Astrocyte (in vitro differentiated cells and primary cell): ENCODE results near the gene ARGFX. TPM values are rescaled to one million over a fixed set of nuclear protein-coding genes. Genes with fewer than 3 reads are reported as not detected.
A peak's percentile ranks its signal among the peaks of the same experiment; 100 is the strongest.

Experiments
- DNase-seq: peaks from one replicate; pipeline ENCODE4 v3.0.0-alpha.2; 2010; ENCODE audit warnings: low read depth
- FAIRE-seq: peaks from 2 replicates; lab custom pipeline; 2011; peaks lifted over from hg19 to GRCh38; lab: Jason Lieb, UNC
- H2AFZ ChIP-seq: 2 replicates; pipeline ENCODE4 v1.6.0; 2012; ENCODE audit warnings: low read depth, low read length, inconsistent platforms
- H3K27ac ChIP-seq: 2 replicates; pipeline ENCODE4 v1.5.1; 2011; ENCODE audit warnings: low read depth, low read length, inconsistent platforms
- H3K27me3 ChIP-seq: 2 replicates; pipeline ENCODE4 v1.6.0; 2011; ENCODE audit warnings: low read length, inconsistent platforms; ENCODE audit not compliant: insufficient read depth
- H3K36me3 ChIP-seq: 2 replicates; pipeline ENCODE4 v1.5.1; 2011; ENCODE audit warnings: low read length, inconsistent platforms; ENCODE audit not compliant: insufficient read depth
- H3K4me1 ChIP-seq: 2 replicates; pipeline ENCODE4 v1.5.1; 2011; ENCODE audit warnings: low read length, inconsistent platforms; ENCODE audit not compliant: insufficient read depth
- H3K4me2 ChIP-seq: 2 replicates; pipeline ENCODE4 v1.6.0; 2012; ENCODE audit warnings: low read length, inconsistent platforms
- H3K4me3 ChIP-seq: 2 replicates; pipeline ENCODE4 v1.5.1; 2011; ENCODE audit warnings: low read depth, mild to moderate bottlenecking, low read length, inconsistent platforms; ENCODE audit not compliant: insufficient read depth
- H3K79me2 ChIP-seq: 2 replicates; pipeline ENCODE4 v1.6.0; 2012; ENCODE audit warnings: mild to moderate bottlenecking, low read length, inconsistent platforms; ENCODE audit not compliant: insufficient read depth
- H3K9ac ChIP-seq: 2 replicates; pipeline ENCODE4 v1.6.0; 2012; ENCODE audit warnings: mild to moderate bottlenecking, low read length, inconsistent platforms
- H3K9me3 ChIP-seq: 2 replicates; pipeline ENCODE4 v1.5.1; 2012; ENCODE audit warnings: low read depth, mild to moderate bottlenecking, low read length, inconsistent platforms; ENCODE audit not compliant: insufficient read depth
- H4K20me1 ChIP-seq: 2 replicates; pipeline ENCODE4 v1.6.0; 2012; ENCODE audit warnings: low read length, inconsistent platforms; ENCODE audit not compliant: insufficient read depth
- H3K27ac Mint-ChIP-seq: one replicate; pipeline ENCODE4 v1.8.0; 2021; ENCODE audit warnings: mild to moderate bottlenecking, mixed read lengths; ENCODE audit not compliant: unreplicated experiment
- H3K27me3 Mint-ChIP-seq: one replicate; pipeline ENCODE4 v1.8.0; 2021; ENCODE audit warnings: low read depth, mixed read lengths; ENCODE audit not compliant: unreplicated experiment
- H3K36me3 Mint-ChIP-seq: one replicate; pipeline ENCODE4 v1.8.0; 2021; ENCODE audit warnings: low read depth, mixed read lengths; ENCODE audit not compliant: unreplicated experiment
- H3K4me1 Mint-ChIP-seq: one replicate; pipeline ENCODE4 v1.8.0; 2021; ENCODE audit warnings: low read depth, mixed read lengths; ENCODE audit not compliant: unreplicated experiment
- H3K4me3 Mint-ChIP-seq: one replicate; pipeline ENCODE4 v1.8.0; 2021; ENCODE audit warnings: mild to moderate bottlenecking, moderate library complexity, mixed read lengths; ENCODE audit not compliant: unreplicated experiment
- H3K9me3 Mint-ChIP-seq: one replicate; pipeline ENCODE4 v1.8.0; 2021; ENCODE audit warnings: mild to moderate bottlenecking, mixed read lengths; ENCODE audit not compliant: unreplicated experiment
- CTCF ChIP-seq: IDR thresholded peaks from 2 replicates; pipeline ENCODE4 v1.5.1; 2011; ENCODE audit warnings: low read depth, mild to moderate bottlenecking, inconsistent platforms, low read length, moderate library complexity; ENCODE audit not compliant: insufficient read depth
- EZH2 ChIP-seq: IDR thresholded peaks from 2 replicates; pipeline ENCODE4 v1.6.1; 2012; ENCODE audit warnings: mild to moderate bottlenecking, low read length, inconsistent platforms; ENCODE audit not compliant: insufficient read depth
- total RNA-seq: library from RNA; stranded (reverse); gene quantifications from 2 replicates; pipeline ENCODE4 v1.2.1, GENCODE V29; 2021

ARGFX gene
- total RNA-seq, 1 donor from 2014 or later = not detected

- Mint-ChIP-seq H3K36me3 (no peaks in the 10 kb centered on the region), H3K4me3 (no peak overlapping the region), H3K9me3 (no peaks in the 10 kb centered on the region), H3K27ac (no peak overlapping the region), H3K4me1 (no peaks in the 10 kb centered on the region), H3K27me3 (peaks cover 15% of the 10 kb centered on the region)
- H3K4me2 ChIP-seq = no peak overlapping the region
- H3K27me3 ChIP-seq = no peaks in the 10 kb centered on the region
- H4K20me1 ChIP-seq = no peaks in the 10 kb centered on the region
- no peak overlapping the region for H3K9ac ChIP-seq
- no peaks in the 10 kb centered on the region for H3K79me2 ChIP-seq
- H2AFZ ChIP-seq = no peak overlapping the region
- FAIRE-seq (no peak), DNase-seq (no peak)
- TF ChIP-seq EZH2 (no peak), CTCF (no peak)
- no peak overlapping the region for H3K27ac ChIP-seq
- H3K36me3 ChIP-seq = no peaks in the 10 kb centered on the region
- H3K9me3 ChIP-seq = no peaks in the 10 kb centered on the region
- H3K4me1 ChIP-seq = no peaks in the 10 kb centered on the region
- H3K4me3 ChIP-seq = no peak overlapping the region
Measured at GRCh38 chr3:121581691-121582090, 13.9 kb downstream of the ARGFX start.

- no peak overlapping the region for H2AFZ ChIP-seq
- no peak overlapping the region for H3K4me2 ChIP-seq
- H4K20me1 ChIP-seq = no peaks in the 10 kb centered on the region
- no peaks in the 10 kb centered on the region for H3K9me3 Mint-ChIP-seq
- H3K4me1 Mint-ChIP-seq = no peaks in the 10 kb centered on the region
- H3K27me3 Mint-ChIP-seq = peaks cover 15% of the 10 kb centered on the region
- no peak for DNase-seq
- H3K79me2 ChIP-seq = no peaks in the 10 kb centered on the region
- H3K36me3 ChIP-seq = no peaks in the 10 kb centered on the region
- H3K36me3 Mint-ChIP-seq = no peaks in the 10 kb centered on the region
- TF ChIP-seq CTCF (no peak), EZH2 (no peak)
- H3K27ac Mint-ChIP-seq = no peak overlapping the region
- no peaks in the 10 kb centered on the region for H3K4me1 ChIP-seq
- H3K27ac ChIP-seq = no peak overlapping the region
- no peak for FAIRE-seq
- no peaks in the 10 kb centered on the region for H3K27me3 ChIP-seq
- no peak overlapping the region for H3K9ac ChIP-seq
- H3K9me3 ChIP-seq = no peaks in the 10 kb centered on the region
- no peak overlapping the region for H3K4me3 ChIP-seq
- H3K4me3 Mint-ChIP-seq = no peak overlapping the region
Measured at GRCh38 chr3:121584418-121584817, 16.7 kb downstream of the ARGFX start.

- Histone ChIP-seq H2AFZ (no peak within 1 kb of the TSS), H3K27ac (no peak within 1 kb of the TSS)
Measured at GRCh38 chr3:121592856-121593702, 25.3 kb downstream of the ARGFX start, which contains the start of gene FBXO40. TSS of gene FBXO40 (plus strand) at chr3:121593379. CDS start at chr3:121620576, 27,197 bp downstream.

More at GRCh38 chr3:121592856-121593702, 25.3 kb downstream of the ARGFX start, which contains the start of gene FBXO40:
- no peak within 1 kb of the TSS for H3K9ac ChIP-seq
- DNase-seq = no peak
- peaks cover 3% of the 10 kb centered on the region for H3K27me3 ChIP-seq
- H3K4me3 ChIP-seq = no peak within 1 kb of the TSS
- FAIRE-seq = no peak
- Mint-ChIP-seq H3K27ac (peak within 1 kb of the TSS; percentile 13), H3K4me3 (no peak within 1 kb of the TSS), H3K4me1 (no peaks in the 10 kb centered on the region), H3K9me3 (no peaks in the 10 kb centered on the region), H3K36me3 (no peaks in the 10 kb centered on the region), H3K27me3 (peaks cover 17% of the 10 kb centered on the region)
- H4K20me1 ChIP-seq = no peaks in the 10 kb centered on the region
- H3K79me2 ChIP-seq = no peaks in the 10 kb centered on the region
- no peaks in the 10 kb centered on the region for H3K36me3 ChIP-seq
- TF ChIP-seq CTCF (no peak), EZH2 (no peak)
- H3K4me2 ChIP-seq = no peak within 1 kb of the TSS
- no peaks in the 10 kb centered on the region for H3K4me1 ChIP-seq
- H3K9me3 ChIP-seq = no peaks in the 10 kb centered on the region
